Nephron progenitor cell (in vitro differentiated cells): Measurements from ENCODE around the gene ZEB2.

Experiments
- DNase-seq: peaks from one replicate; pipeline ENCODE4 v3.0.0; 2021
- H3K27ac Mint-ChIP-seq: 2 replicates; pipeline ENCODE4 v1.8.0; 2021; ENCODE audit warnings: mild to moderate bottlenecking, moderate library complexity, mixed read lengths
- H3K27me3 Mint-ChIP-seq: 2 replicates; pipeline ENCODE4 v1.8.0; 2021; ENCODE audit warnings: mild to moderate bottlenecking, low read depth, mixed read lengths; ENCODE audit not compliant: poor library complexity
- H3K36me3 Mint-ChIP-seq: 2 replicates; pipeline ENCODE4 v1.8.0; 2021; ENCODE audit warnings: low read depth, mixed read lengths
- H3K4me1 Mint-ChIP-seq: 2 replicates; pipeline ENCODE4 v1.8.0; 2021; ENCODE audit warnings: mixed read lengths
- H3K4me3 Mint-ChIP-seq: 2 replicates; pipeline ENCODE4 v1.8.0; 2021; ENCODE audit warnings: mild to moderate bottlenecking, moderate library complexity, mixed read lengths
- H3K9me3 Mint-ChIP-seq: 2 replicates; pipeline ENCODE4 v1.8.0; 2021; ENCODE audit warnings: mild to moderate bottlenecking, moderate library complexity, mixed read lengths
- CTCF ChIP-seq: fragments of 200-600 bp; sonication (generic); IDR thresholded peaks from 2 replicates; pipeline ENCODE4 v1.5.0; 2021; ENCODE audit warnings: antibody characterized with exemption

The ZEB2 gene

GRCh38 chr2:144463266-144463665, 56.7 kb downstream of the ZEB2 start:
- Mint-ChIP-seq H3K27me3 (no peaks in the 10 kb centered on the region), H3K9me3 (no peaks in the 10 kb centered on the region), H3K36me3 (peaks cover 43% of the 10 kb centered on the region), H3K4me1 (peaks cover 49% of the 10 kb centered on the region), H3K27ac (no peak overlapping the region), H3K4me3 (no peak overlapping the region)
- no peak for TF ChIP-seq CTCF
- no peak for DNase-seq

- Mint-ChIP-seq H3K27me3 (no peaks in the 10 kb centered on the region), H3K9me3 (no peaks in the 10 kb centered on the region), H3K4me1 (peaks cover 59% of the 10 kb centered on the region), H3K4me3 (no peak overlapping the region), H3K36me3 (peaks cover 43% of the 10 kb centered on the region), H3K27ac (peak overlapping the region; percentile 82)
- TF ChIP-seq CTCF, result no peak
- no peak for DNase-seq
Measured at GRCh38 chr2:144462266-144462665, 57.7 kb downstream of the ZEB2 start.

DNA sequence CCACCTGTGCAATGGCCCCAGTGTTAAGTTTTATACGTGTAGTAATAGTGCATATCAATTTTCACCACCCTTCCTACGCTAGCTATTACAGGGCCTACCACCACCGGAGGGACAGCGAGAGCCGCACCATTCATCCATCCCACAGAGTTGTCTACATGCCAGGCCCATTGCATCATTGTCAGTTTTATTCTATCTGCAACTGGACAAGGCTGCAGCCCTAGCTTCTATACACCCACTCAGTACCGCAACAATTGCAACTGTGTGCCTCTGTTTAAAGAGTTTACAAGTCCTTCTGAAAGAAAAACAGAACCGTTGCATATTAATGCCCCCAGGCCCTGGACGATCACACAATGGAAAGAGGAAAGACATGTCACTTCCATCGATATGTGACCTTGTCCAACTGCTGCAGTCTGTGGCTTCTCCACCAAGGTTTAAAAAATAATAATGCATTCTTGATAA, 58.6 kb downstream of the ZEB2 start:
- Mint-ChIP-seq H3K9me3 (no peaks in the 10 kb centered on the region), H3K4me3 (no peak overlapping the region), H3K36me3 (peaks cover 43% of the 10 kb centered on the region), H3K27ac (peak overlapping the region; percentile 23), H3K4me1 (peaks cover 63% of the 10 kb centered on the region), H3K27me3 (no peaks in the 10 kb centered on the region)
- no peak for TF ChIP-seq CTCF
- DNase-seq, result no peak

DNA sequence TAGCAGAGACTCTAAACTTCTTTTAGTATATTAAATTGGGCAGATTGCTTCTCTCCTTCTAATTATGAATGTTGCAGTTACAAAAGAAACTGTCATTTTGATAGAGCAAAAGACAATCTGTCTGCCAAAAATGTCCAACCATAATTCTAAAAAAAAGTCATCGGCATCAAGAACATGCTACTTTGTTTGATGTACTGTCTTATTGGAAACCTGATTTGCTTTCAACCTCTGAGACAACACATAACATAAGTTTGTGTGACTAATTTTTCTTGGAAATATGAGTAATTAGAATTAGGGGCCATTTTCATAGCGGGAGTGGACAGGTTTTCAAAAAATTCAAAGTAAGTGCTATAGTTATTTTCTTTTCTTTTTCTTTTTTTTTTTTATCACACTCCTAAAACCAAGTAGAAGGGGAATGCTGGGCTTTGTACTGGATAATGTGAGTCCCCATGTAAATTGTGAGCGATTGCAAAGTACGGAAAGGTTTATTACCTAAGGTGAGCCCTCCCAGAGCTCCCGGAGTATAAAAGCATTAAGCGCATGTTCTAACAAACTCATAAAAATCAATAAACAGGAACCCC, 59.1 kb downstream of the ZEB2 start:
- no peak for TF ChIP-seq CTCF
- Mint-ChIP-seq H3K27me3 (no peaks in the 10 kb centered on the region), H3K36me3 (peaks cover 40% of the 10 kb centered on the region), H3K27ac (no peak overlapping the region), H3K4me1 (peaks cover 68% of the 10 kb centered on the region), H3K4me3 (no peak overlapping the region), H3K9me3 (no peaks in the 10 kb centered on the region)
- DNase-seq, result no peak

DNA sequence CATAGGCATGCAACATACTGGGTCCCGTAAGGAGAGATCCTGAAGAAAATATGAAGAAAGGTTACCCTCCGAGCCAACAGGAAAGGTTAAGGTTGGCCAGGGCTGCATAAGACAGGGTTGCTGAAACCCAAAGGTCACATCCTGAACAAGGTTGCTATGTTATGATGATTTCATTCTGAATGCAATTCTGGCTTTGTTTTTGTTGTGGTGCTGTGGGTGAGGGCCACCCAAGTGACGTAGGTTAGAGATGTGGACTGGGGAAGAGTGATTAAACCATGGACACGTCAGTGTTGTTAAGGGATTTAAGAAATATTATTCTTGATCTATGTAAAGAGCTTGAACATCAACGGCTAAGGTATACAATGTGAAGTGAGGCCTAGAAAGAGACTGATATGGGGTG, 60.0 kb downstream of the ZEB2 start:
- Mint-ChIP-seq H3K4me3 (no peak overlapping the region), H3K27ac (peak overlapping the region; percentile 17), H3K36me3 (peaks cover 31% of the 10 kb centered on the region), H3K27me3 (no peaks in the 10 kb centered on the region), H3K4me1 (peaks cover 77% of the 10 kb centered on the region), H3K9me3 (no peaks in the 10 kb centered on the region)
- no peak for TF ChIP-seq CTCF
- DNase-seq, result no peak

DNA sequence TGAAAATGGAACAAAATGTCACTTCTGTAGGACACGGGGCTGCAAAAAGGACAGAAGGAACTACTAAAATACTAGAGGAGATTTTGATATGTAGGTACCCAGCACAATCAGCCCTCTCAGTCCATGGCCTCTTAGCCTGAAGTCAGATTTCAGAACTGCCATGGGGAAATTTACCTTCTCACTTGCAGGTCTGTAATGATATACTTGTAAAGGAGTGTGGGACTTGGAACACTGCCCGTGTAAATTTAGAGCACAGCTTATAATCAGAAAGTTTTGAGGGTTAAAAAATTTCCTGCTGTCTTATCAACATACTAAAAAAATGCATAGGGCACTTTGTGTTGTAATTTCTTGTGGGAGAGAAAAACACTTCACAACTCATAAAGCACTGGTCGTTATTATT, 60.6 kb downstream of the ZEB2 start:
- Mint-ChIP-seq H3K4me1 (peaks cover 83% of the 10 kb centered on the region), H3K4me3 (no peak overlapping the region), H3K36me3 (peaks cover 26% of the 10 kb centered on the region), H3K9me3 (no peaks in the 10 kb centered on the region), H3K27ac (peak overlapping the region; percentile 27), H3K27me3 (no peaks in the 10 kb centered on the region)
- no peak for DNase-seq
- TF ChIP-seq CTCF, result no peak
